HCT116 (cell line): Measurements from ENCODE around the gene BRAT1. TPM values are rescaled to one million over a fixed set of nuclear protein-coding genes. Genes with fewer than 3 reads are reported as not detected.

ENCODE experiments used
- ATAC-seq: fragments of 200-7000 bp; cut with Tn5 transposase; 2 replicates; pipeline ENCODE4 v1.9.1; 2020; ENCODE audit warnings: mild to moderate bottlenecking, moderate library complexity
- BruUV-seq: library from RNA; stranded (reverse); fragments of 400-500 nt; replicated peaks from 2 replicates; lab custom pipeline; 2021; lab: Mats Ljungman, UMichigan
- CTCF ChIA-PET: fragments of 300-600 bp; sonication (Branson Sonifier 250); formaldehyde crosslinking; loops from one replicate; lab custom pipeline; 2021; ENCODE audit warnings: antibody characterized with exemption; lab: Charles Lee
- POLR2A ChIA-PET: fragments of 300-600, 350-600 bp; sonication (Branson Sonifier 250); formaldehyde crosslinking; loops from one replicate; lab custom pipeline; 2021; ENCODE audit warnings: antibody characterized with exemption; lab: Charles Lee
- RAD21 ChIA-PET, 2 experiments: fragments of 300-600 bp; sonication (Branson Sonifier 250); formaldehyde crosslinking; loops; one replicate each; lab custom pipeline; 2023; ENCODE audit warnings: low total read pairs in 2 of 2; ENCODE audit not compliant: uncharacterized antibody in 2 of 2, unreplicated experiment in 2 of 2, low non-redundant PET in 1 of 2; lab: Charles Lee
- DNase-seq: peaks from one replicate; pipeline ENCODE4 v3.0.0-alpha.2; 2010; ENCODE audit warnings: low read depth, low spot score
- H2AFZ ChIP-seq: fragments of 200-600 bp; shearing (Covaris generic), sonication (generic); 2 replicates; pipeline ENCODE4 v1.6.1; 2017; ENCODE audit warnings: low read depth, mixed run types, mixed read lengths, antibody characterized with exemption, low read length; ENCODE audit not compliant: poor library complexity, severe bottlenecking
- H3K27ac ChIP-seq: 2 replicates; pipeline ENCODE4 v1.5.1; 2012; ENCODE audit warnings: low read depth, low read length
- H3K27me3 ChIP-seq: fragments of 200-600 bp; sonication (generic); 2 replicates; pipeline ENCODE4 v1.6.1; 2016; ENCODE audit warnings: mixed run types, low read length, mixed read lengths; ENCODE audit not compliant: insufficient read depth
- H3K36me3 ChIP-seq, 2 experiments: fragments of 200-500 bp in 1 of 2; fragments of 200-600 bp in 1 of 2; sonication (Bioruptor generic) in 1 of 2; sonication (generic) in 1 of 2; 2 replicates each; pipeline versions ENCODE4 v1.5.1 to v1.6.1; 2014 to 2016; ENCODE audit warnings: low read length in 2 of 2, inconsistent platforms in 1 of 2, mixed read lengths in 1 of 2, mixed run types in 1 of 2; ENCODE audit not compliant: insufficient read depth in 2 of 2, control insufficient read depth in 1 of 2
- H3K4me1 ChIP-seq, 2 experiments: fragments of 200-600 bp in 1 of 2; sonication (generic) in 1 of 2; 2 replicates each; pipeline versions ENCODE4 v1.5.1 to v1.6.1; 2012 to 2017; ENCODE audit warnings: low read length in 2 of 2, inconsistent platforms in 1 of 2, mild to moderate bottlenecking in 1 of 2, mixed read lengths in 1 of 2, mixed run types in 1 of 2, moderate library complexity in 1 of 2; ENCODE audit not compliant: insufficient read depth in 2 of 2, control insufficient read depth in 1 of 2
- H3K4me2 ChIP-seq: fragments of 200-600 bp; sonication (generic); 2 replicates; pipeline ENCODE4 v1.6.1; 2017; ENCODE audit warnings: mixed run types, low read length, mixed read lengths
- H3K4me3 ChIP-seq, 2 experiments: fragments of 200-600 bp in 1 of 2; sonication (generic) in 1 of 2; replicated peaks in 1 of 2; 2 replicates each; pipeline ENCODE4 v1.5.1; 2011 to 2016; ENCODE audit warnings: low read length in 2 of 2, control low read depth in 1 of 2, low read depth in 1 of 2, mild to moderate bottlenecking in 1 of 2, mixed read lengths in 1 of 2, mixed run types in 1 of 2
- H3K79me2 ChIP-seq: fragments of 200-600 bp; sonication (generic); 2 replicates; pipeline ENCODE4 v1.6.1; 2017; ENCODE audit warnings: mild to moderate bottlenecking, mixed run types, low read length, moderate library complexity, mixed read lengths; ENCODE audit not compliant: insufficient read depth
- H3K9ac ChIP-seq: fragments of 200-600 bp; sonication (generic); 2 replicates; pipeline ENCODE4 v1.6.1; 2016; ENCODE audit warnings: low read length, mixed read lengths
- H3K9me2 ChIP-seq: fragments of 200-600 bp; sonication (generic), shearing (Covaris generic); 2 replicates; pipeline ENCODE4 v1.6.1; 2017; ENCODE audit warnings: mixed run types, mild to moderate bottlenecking, moderate library complexity; ENCODE audit not compliant: insufficient read depth
- H3K9me3 ChIP-seq, 2 experiments: fragments of 200-500 bp in 1 of 2; fragments of 200-600 bp in 1 of 2; sonication (Bioruptor generic) in 1 of 2; sonication (generic) in 1 of 2; 2 replicates each; pipeline ENCODE4 v1.6.1; 2014 to 2017; ENCODE audit warnings: low read length in 2 of 2, mixed read lengths in 2 of 2, inconsistent platforms in 1 of 2, low read depth in 1 of 2, mild to moderate bottlenecking in 1 of 2, mixed run types in 1 of 2, moderate library complexity in 1 of 2; ENCODE audit not compliant: control insufficient read depth in 1 of 2, insufficient read depth in 1 of 2
- H4K20me1 ChIP-seq: fragments of 200-600 bp; sonication (generic), shearing (Covaris generic); 2 replicates; pipeline ENCODE4 v1.6.1; 2017; ENCODE audit warnings: mixed run types, mild to moderate bottlenecking, moderate library complexity; ENCODE audit not compliant: insufficient read depth
- ATF3 ChIP-seq: IDR thresholded peaks from 2 replicates; pipeline ENCODE4 v1.6.1; 2012
- CEBPB ChIP-seq: IDR thresholded peaks from 2 replicates; pipeline ENCODE4 v1.6.1; 2012; ENCODE audit warnings: low read depth
- CTCF ChIP-seq, 3 experiments: fragments of 200-600 bp in 1 of 3; sonication (generic) in 1 of 3; IDR thresholded peaks in 2 of 3; conservative IDR thresholded peaks in 1 of 3; 2 replicates each; pipeline ENCODE4 v1.5.1; 2012 to 2017; ENCODE audit warnings: low read depth in 2 of 3, low read length in 2 of 3, antibody characterized with exemption in 1 of 3, borderline replicate concordance in 1 of 3, control low read depth in 1 of 3, mild to moderate bottlenecking in 1 of 3, mixed read lengths in 1 of 3, mixed run types in 1 of 3, moderate library complexity in 1 of 3; ENCODE audit not compliant: insufficient read depth in 1 of 3
- ELF1 ChIP-seq: IDR thresholded peaks from 2 replicates; pipeline ENCODE4 v1.6.1; 2012; ENCODE audit warnings: low read depth, borderline replicate concordance
- EZH2 ChIP-seq: fragments of 200-600 bp; sonication (generic); IDR thresholded peaks from 2 replicates; pipeline ENCODE4 v1.6.1; 2017; ENCODE audit warnings: antibody characterized with exemption, mixed run types
- JUND ChIP-seq: IDR thresholded peaks from 2 replicates; pipeline ENCODE4 v1.6.1; 2012
- MAX ChIP-seq: IDR thresholded peaks from 2 replicates; pipeline ENCODE4 v1.6.1; 2012
- POLR2AphosphoS5 ChIP-seq: IDR thresholded peaks from 2 replicates; pipeline ENCODE4 v1.6.1; 2011; ENCODE audit warnings: mild to moderate bottlenecking, low read depth, low read length, moderate library complexity
- SP1 ChIP-seq: IDR thresholded peaks from 2 replicates; pipeline ENCODE4 v1.6.1; 2012; ENCODE audit warnings: low read depth
- SRF ChIP-seq: IDR thresholded peaks from 2 replicates; pipeline ENCODE4 v1.6.1; 2012; ENCODE audit warnings: low read depth
- YY1 ChIP-seq: IDR thresholded peaks from 2 replicates; pipeline ENCODE4 v1.6.1; 2011; ENCODE audit warnings: low read length, low read depth, moderate library complexity, mild to moderate bottlenecking; ENCODE audit not compliant: insufficient replicate concordance; ENCODE audit errors: extremely low read depth
- ZBTB33 ChIP-seq: IDR thresholded peaks from 2 replicates; pipeline ENCODE4 v1.6.1; 2011; ENCODE audit warnings: mild to moderate bottlenecking, low read length, moderate library complexity; ENCODE audit not compliant: insufficient replicate concordance; ENCODE audit errors: extremely low read depth
- intact Hi-C: fragments of 100-400 bp; cut with micrococcal nuclease; formaldehyde crosslinking; loops from 2 replicates; pipeline ENCODE4 v1.10.0; 2022
- total RNA-seq: library from RNA; stranded (reverse); gene quantifications from one replicate; pipeline ENCODE4 v1.2.1, GENCODE V29; 2021; ENCODE audit not compliant: unreplicated experiment

Gene BRAT1
- total RNA-seq, 1 experiment from 2014 or later, result 47.6 TPM

GRCh38 chr7:2569421-2569820 lies 14.1 kb upstream of the BRAT1 start:
- POLR2A ChIA-PET, result no interaction called here
- no peak for ATAC-seq
- no peaks in the 10 kb centered on the region for H3K9me3 ChIP-seq
- DNase-seq, result no peak
- H3K4me3 ChIP-seq, result no peak overlapping the region
- TF ChIP-seq ELF1 (no peak), POLR2AphosphoS5 (no peak), ZBTB33 (no peak), EZH2 (no peak), SP1 (no peak)
- RAD21 ChIA-PET, result no interaction called here
- H3K79me2 ChIP-seq, result peaks cover 4% of the 10 kb centered on the region
- H3K4me2 ChIP-seq, result no peak overlapping the region
- no peaks in the 10 kb centered on the region for H3K27me3 ChIP-seq
- H3K36me3 ChIP-seq, result peaks cover 3 to 10% of the 10 kb centered on the region in 2 experiments; a peak in 1 of 4 replicates
- H4K20me1 ChIP-seq, result no peaks in the 10 kb centered on the region
- no peaks in the 10 kb centered on the region for H3K9me2 ChIP-seq
- no peak overlapping the region for H2AFZ ChIP-seq
- H3K4me1 ChIP-seq, result peaks cover 19 to 22% of the 10 kb centered on the region in 2 experiments
- CTCF ChIA-PET, result no interaction called here
- no peak overlapping the region for H3K27ac ChIP-seq
- no TSS peak for BruUV-seq
- no peak overlapping the region for H3K9ac ChIP-seq
- intact Hi-C loops, result loop anchor here (10.0 kb wide), 1 partner anchor 115 kb away; the partner anchor contains the start of gene AMZ1

GRCh38 chr7:2568521-2569223 lies 13.3 kb upstream of the BRAT1 start:
- no peaks in the 10 kb centered on the region for H3K27me3 ChIP-seq
- peaks cover 19 to 22% of the 10 kb centered on the region in 2 experiments for H3K4me1 ChIP-seq
- H4K20me1 ChIP-seq, result no peaks in the 10 kb centered on the region
- no peak overlapping the region for H3K4me3 ChIP-seq
- ATAC-seq, result no peak
- no TSS peak for BruUV-seq
- H3K27ac ChIP-seq, result no peak overlapping the region
- no peak for DNase-seq
- intact Hi-C loops, result loop anchor here (10.0 kb wide), 1 partner anchor 116 kb away; the partner anchor contains the start of gene AMZ1
- H3K9me3 ChIP-seq, result no peaks in the 10 kb centered on the region
- H3K9me2 ChIP-seq, result no peaks in the 10 kb centered on the region
- RAD21 ChIA-PET, result no interaction called here
- no peak overlapping the region for H3K4me2 ChIP-seq
- H3K79me2 ChIP-seq, result peaks cover 4% of the 10 kb centered on the region
- no peak overlapping the region for H3K9ac ChIP-seq
- peaks cover 3% of the 10 kb centered on the region in 2 experiments; a peak in 1 of 4 replicates for H3K36me3 ChIP-seq
- CTCF ChIA-PET, result no interaction called here
- no peak overlapping the region for H2AFZ ChIP-seq
- POLR2A ChIA-PET, result no interaction called here
- TF ChIP-seq ATF3 (no peak), SP1 (no peak), CEBPB (no peak), CTCF (IDR thresholded peaks at IDR 0.05 in 2 of 3, conservative IDR thresholded peaks at IDR 0.05 in 1 of 3; ENCODE audit: borderline replicate concordance in 1 of 3, insufficient read depth in 1 of 3, low read depth in 2 of 3, low read length in 2 of 3) (no peak), JUND (no peak), YY1 (no peak), ZBTB33 (no peak), MAX (no peak), SRF (no peak)
